Measurements from ENCODE around the gene GPX4.

The GPX4 gene

DNA sequence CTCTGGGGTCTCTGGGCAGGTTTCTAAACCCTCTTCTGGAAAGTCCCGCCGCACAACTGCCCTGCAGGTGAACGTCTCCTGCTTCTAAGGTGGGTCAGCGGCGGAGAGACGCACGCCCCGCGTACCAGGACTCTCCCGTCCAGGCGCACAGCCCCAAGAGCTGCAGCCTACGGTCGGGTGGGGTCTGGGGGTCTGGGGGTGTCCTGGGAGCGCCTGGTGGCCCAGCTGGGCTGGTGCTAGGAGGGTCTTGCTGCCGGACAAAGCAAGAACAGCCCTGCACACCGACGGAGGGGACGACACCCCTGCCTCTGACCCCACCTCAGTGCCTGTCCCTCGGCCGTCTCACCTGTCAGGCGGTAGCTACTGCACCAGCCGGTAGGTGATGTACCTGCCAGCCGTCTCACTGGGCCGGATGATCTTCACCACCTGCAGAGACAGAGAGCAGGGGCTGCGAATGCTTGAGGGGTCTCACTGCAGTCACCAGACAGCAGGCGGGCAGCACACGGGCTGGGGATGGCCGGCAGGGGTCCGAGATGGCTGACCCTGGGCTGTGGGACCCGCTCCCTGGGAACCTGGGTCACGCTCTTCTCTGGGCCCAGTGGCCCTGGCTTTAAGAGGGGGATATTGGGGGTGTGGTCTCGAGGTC lies 14.5 kb upstream of the GPX4 start:
- peaks cover 35% of the 10 kb centered on the region for H3K36me3 ChIP-seq (ENCODE audit: insufficient read depth, low read length)
- H3K9ac ChIP-seq (ENCODE audit: low read depth, low read length), result no peak overlapping the region
- no peak overlapping the region for H3K4me2 ChIP-seq (ENCODE audit: low read length)
- H3K9me3 ChIP-seq (replicated peaks; ENCODE audit: low read length), result no peaks in the 10 kb centered on the region
- H3K4me3 ChIP-seq (ENCODE audit: low read length), result no peak overlapping the region
- peaks cover 11% of the 10 kb centered on the region for H3K4me1 ChIP-seq (ENCODE audit: control insufficient read depth, insufficient read depth, low read length)
- peaks cover 14% of the 10 kb centered on the region for H3K27me3 ChIP-seq (ENCODE audit: control insufficient read depth, insufficient read depth, low read length)

DNA sequence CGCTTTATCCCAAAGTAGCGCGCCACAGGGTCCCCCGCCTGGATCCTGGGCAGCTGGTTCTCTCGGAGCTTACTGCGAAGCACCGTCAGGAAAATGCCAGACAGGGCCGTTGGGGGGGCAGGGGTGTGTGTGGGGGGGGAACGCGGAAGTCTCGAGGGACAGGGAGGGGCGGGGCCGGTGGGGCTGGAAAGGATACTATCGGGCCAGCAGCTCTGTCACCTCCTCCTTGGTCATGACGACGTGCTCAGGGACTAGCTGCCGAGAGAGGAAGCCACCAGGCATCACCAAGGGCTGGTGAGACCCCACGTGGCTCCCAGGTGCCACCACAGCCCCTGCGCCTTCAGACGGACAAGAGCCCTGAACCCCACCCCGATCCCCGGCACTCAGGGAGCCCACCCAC lies 13.9 kb upstream of the GPX4 start:
- Histone ChIP-seq H3K27me3 (ENCODE audit: control insufficient read depth, insufficient read depth, low read length) (peaks cover 10% of the 10 kb centered on the region), H3K36me3 (ENCODE audit: insufficient read depth, low read length) (peaks cover 35% of the 10 kb centered on the region), H3K4me2 (ENCODE audit: low read length) (no peak overlapping the region), H3K4me3 (ENCODE audit: low read length) (no peak overlapping the region), H3K9me3 (replicated peaks; ENCODE audit: low read length) (no peaks in the 10 kb centered on the region), H3K9ac (ENCODE audit: low read depth, low read length) (no peak overlapping the region), H3K4me1 (ENCODE audit: control insufficient read depth, insufficient read depth, low read length) (peaks cover 11% of the 10 kb centered on the region)

DNA sequence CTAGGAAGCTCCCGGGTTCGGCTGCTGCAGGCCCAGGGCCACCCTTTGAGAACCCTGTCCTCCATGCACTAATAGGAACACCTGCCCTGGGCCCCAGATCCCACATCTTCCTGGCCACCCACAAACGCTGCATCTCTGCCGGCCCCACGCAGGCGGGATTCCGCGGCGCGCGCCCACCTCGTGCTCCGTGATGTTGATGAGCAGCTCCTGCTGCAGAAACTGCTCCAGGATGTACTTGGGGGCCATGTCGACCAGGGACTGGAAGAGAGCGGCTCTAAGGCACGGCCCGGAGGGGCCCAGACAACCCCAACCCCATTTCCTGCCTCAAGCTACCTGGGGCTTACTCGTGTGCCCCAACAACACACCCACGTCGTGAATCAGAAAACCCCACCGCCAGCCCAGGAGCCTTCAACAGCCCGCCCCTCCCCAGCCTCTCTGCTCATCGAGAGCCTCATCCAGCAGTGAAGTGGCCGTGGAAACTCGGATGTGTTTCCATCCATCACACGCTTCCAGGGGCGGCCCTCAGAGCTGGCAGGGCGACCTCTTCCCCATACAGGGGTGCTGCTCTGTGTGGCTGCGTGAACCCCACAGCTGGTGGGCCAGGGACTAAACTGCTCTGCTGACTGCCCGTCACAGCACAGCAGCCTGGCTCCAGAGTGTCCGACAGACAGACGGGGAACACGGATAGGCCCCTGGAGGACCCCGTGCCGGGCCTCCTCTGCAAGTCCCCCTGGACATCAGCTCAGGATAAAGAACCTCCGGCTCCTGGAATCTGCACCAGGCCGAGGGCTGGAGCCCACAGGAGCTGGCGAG lies 12.9 kb upstream of the GPX4 start:
- peaks cover 3% of the 10 kb centered on the region for H3K27me3 ChIP-seq (ENCODE audit: control insufficient read depth, insufficient read depth, low read length)
- no peak overlapping the region for H3K9ac ChIP-seq (ENCODE audit: low read depth, low read length)
- H3K4me1 ChIP-seq (ENCODE audit: control insufficient read depth, insufficient read depth, low read length), result peaks cover 15% of the 10 kb centered on the region
- no peak overlapping the region for H3K4me3 ChIP-seq (ENCODE audit: low read length)
- H3K9me3 ChIP-seq (replicated peaks; ENCODE audit: low read length), result no peaks in the 10 kb centered on the region
- no peak overlapping the region for H3K4me2 ChIP-seq (ENCODE audit: low read length)
- peaks cover 35% of the 10 kb centered on the region for H3K36me3 ChIP-seq (ENCODE audit: insufficient read depth, low read length)

DNA sequence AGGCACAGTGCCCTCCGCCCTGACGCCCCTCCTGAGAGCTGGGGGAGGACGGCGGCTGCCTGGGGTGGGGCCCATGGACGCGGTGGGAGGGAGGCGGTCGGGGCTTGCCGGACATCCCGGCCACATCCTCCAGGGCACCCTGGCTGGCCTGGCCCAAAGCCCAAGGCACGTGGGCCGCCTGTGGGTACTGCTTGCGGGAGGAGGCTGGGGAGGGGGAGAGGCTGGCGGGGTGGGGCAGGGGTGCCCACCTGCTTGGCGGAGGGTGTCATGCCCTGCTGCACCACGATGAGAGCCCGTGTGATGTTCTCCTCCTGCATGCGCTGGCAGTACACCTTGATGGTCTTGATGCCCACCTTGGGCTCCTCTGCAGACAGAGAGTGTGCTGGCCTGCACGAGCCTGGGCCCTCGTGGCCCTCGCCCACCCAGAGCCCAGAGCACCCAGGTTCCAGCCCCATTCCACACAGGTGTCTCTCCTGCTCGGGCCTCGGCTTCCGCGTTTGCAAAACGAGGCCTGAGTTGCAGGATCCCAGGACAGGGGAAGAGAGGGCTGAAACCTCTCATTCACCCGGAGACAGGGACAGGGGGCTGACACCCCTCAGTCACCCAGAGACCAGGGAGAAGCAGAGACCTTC lies 12.1 kb upstream of the GPX4 start:
- Histone ChIP-seq H3K27me3 (ENCODE audit: control insufficient read depth, insufficient read depth, low read length) (no peaks in the 10 kb centered on the region), H3K4me1 (ENCODE audit: control insufficient read depth, insufficient read depth, low read length) (peaks cover 15% of the 10 kb centered on the region), H3K36me3 (ENCODE audit: insufficient read depth, low read length) (peaks cover 35% of the 10 kb centered on the region), H3K4me3 (ENCODE audit: low read length) (no peak overlapping the region), H3K9me3 (replicated peaks; ENCODE audit: low read length) (no peaks in the 10 kb centered on the region), H3K4me2 (ENCODE audit: low read length) (no peak overlapping the region), H3K9ac (ENCODE audit: low read depth, low read length) (no peak overlapping the region)

DNA sequence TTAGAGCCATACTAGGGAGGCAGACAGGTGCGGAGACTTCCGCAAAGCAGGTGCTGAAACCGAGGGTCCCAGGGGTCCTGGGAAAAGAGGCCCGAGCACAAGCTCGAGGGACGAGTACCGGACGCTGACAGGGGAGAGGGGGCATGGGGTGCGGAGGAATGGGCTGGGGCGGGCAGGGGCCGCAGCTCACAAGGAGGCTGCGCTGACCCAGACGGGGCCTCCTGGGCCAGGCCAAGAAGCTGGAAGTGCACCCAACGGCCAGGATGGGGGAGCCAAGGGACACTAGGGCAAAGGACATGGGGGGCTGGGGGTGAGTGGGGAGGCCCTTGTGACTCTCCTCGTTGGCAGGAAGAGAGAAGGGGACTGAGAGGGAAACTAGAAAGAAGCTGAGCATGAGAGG lies 10.5 kb upstream of the GPX4 start:
- Histone ChIP-seq H3K4me2 (ENCODE audit: low read length) (peak overlapping the region; percentile 87), H3K4me1 (ENCODE audit: control insufficient read depth, insufficient read depth, low read length) (peaks cover 18% of the 10 kb centered on the region), H3K4me3 (ENCODE audit: low read length) (peak overlapping the region; percentile 93), H3K9me3 (replicated peaks; ENCODE audit: low read length) (no peaks in the 10 kb centered on the region), H3K27me3 (ENCODE audit: control insufficient read depth, insufficient read depth, low read length) (no peaks in the 10 kb centered on the region), H3K36me3 (ENCODE audit: insufficient read depth, low read length) (peaks cover 25% of the 10 kb centered on the region), H3K9ac (ENCODE audit: low read depth, low read length) (peak overlapping the region; percentile 88)

DNA sequence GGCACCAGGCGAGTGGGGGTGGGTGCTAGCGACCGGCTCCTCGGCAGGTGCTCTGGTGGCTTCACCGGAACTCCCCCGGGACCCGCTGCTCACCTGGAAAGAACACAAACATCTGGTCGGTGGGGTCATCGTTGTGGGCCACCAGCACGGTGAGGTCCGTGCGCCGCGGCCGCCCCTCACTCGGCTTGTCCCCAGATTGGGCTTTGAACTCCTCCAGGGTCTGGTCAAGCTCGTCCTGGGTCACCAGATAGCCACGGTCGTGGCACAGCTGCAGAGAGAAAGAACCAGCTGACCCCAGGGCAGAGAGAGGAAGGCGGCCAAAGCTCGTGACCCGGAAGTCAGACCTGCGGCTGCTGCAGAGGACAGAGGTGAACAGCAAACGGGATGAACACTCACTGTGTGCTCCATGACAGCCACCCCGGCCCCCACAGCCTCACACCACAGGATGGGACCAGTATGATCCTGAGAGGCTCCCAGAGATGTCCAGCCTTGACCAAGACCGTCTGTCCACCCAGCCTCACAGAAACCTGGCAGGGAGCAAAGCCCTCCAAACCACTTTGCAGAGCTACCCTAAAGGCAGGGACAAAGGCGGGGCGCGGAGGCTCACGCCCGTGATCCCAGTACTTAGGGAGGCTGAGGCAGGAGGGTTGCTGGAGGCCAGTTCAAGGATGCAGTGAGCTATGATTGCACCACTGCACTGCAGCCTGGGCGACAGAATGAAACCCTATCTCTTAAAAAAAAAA lies 9.8 kb upstream of the GPX4 start:
- no peaks in the 10 kb centered on the region for H3K27me3 ChIP-seq (ENCODE audit: control insufficient read depth, insufficient read depth, low read length)
- H3K9ac ChIP-seq (ENCODE audit: low read depth, low read length), result peak overlapping the region; percentile 88
- H3K4me3 ChIP-seq (ENCODE audit: low read length), result peak overlapping the region; percentile 93
- peaks cover 19% of the 10 kb centered on the region for H3K36me3 ChIP-seq (ENCODE audit: insufficient read depth, low read length)
- H3K4me2 ChIP-seq (ENCODE audit: low read length), result peak overlapping the region; percentile 87
- peaks cover 25% of the 10 kb centered on the region for H3K4me1 ChIP-seq (ENCODE audit: control insufficient read depth, insufficient read depth, low read length)
- H3K9me3 ChIP-seq (replicated peaks; ENCODE audit: low read length), result no peaks in the 10 kb centered on the region

DNA sequence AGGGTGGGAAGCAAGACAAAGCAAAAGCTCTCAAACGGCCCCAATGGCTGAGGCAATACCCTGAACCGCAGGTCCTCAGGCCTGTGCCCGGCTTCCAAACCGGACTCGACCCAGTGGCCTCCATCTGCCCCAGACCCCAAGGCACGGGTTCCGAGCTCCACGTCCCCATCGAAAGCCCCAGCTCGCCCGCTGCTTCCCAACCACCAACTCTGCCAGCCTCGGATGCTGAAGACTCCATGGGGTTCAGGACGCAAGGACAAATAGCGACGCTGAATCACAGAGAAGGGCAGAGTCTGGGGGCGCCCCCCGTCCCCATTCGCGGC lies 9.2 kb upstream of the GPX4 start:
- no peaks in the 10 kb centered on the region for H3K9me3 ChIP-seq (replicated peaks; ENCODE audit: low read length)
- H3K4me2 ChIP-seq (ENCODE audit: low read length), result peak overlapping the region; percentile 87
- H3K36me3 ChIP-seq (ENCODE audit: insufficient read depth, low read length), result peaks cover 13% of the 10 kb centered on the region
- H3K27me3 ChIP-seq (ENCODE audit: control insufficient read depth, insufficient read depth, low read length), result no peaks in the 10 kb centered on the region
- peak overlapping the region; percentile 88 for H3K9ac ChIP-seq (ENCODE audit: low read depth, low read length)
- peak overlapping the region; percentile 93 for H3K4me3 ChIP-seq (ENCODE audit: low read length)
- H3K4me1 ChIP-seq (ENCODE audit: control insufficient read depth, insufficient read depth, low read length), result peaks cover 29% of the 10 kb centered on the region

DNA sequence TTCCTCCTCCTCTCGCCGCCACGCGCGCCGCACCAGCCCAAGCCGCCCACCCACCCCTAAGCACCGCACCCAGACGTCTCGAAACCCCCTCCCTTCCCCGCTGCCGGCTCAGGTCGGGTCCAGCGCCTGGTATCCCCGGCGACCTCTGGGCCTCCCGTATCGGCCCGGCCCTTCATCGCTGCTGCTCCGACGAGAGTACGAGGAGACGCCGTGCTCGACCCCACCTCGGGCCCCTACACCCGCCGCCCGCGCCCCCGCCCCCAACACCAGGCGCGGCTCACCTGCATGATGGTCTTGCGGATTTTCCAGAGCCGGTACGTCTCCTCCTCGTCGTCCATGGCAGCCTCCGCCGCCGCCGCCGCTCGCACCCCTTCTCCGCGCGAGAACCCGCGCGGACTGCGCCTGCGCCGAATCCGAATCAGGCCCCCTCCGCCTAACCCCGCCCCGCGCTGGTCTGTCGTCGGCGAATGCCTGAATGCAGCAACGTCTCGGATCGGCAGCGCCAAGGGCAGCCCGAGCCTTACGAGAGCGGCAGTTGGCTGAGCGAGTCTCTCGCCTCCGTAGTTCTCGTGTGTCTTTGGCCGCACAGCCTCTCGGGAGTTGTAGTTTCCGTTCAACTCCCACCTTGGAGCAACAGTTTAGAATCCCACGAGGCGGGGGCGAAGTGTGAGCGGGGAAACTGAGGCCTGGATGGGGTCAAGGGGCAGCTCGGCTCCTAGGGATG lies 8.7 kb upstream of the GPX4 start, which contains the start of gene POLR2E:
Gene POLR2E, minus strand, starts transcription at position 398 of the 724 bp plus-strand sequence. Its CDS starts 60 bp downstream, at position 338.
- Histone ChIP-seq H3K4me1 (ENCODE audit: control insufficient read depth, insufficient read depth, low read length) (peaks cover 33% of the 10 kb centered on the region), H3K9me3 (replicated peaks; ENCODE audit: low read length) (no peaks in the 10 kb centered on the region), H3K36me3 (ENCODE audit: insufficient read depth, low read length) (peaks cover 12% of the 10 kb centered on the region), H3K4me2 (ENCODE audit: low read length) (peak within 1 kb of the TSS; percentile 87), H3K4me3 (ENCODE audit: low read length) (peak within 1 kb of the TSS; percentile 93), H3K9ac (ENCODE audit: low read depth, low read length) (peak within 1 kb of the TSS; percentile 88), H3K27me3 (ENCODE audit: control insufficient read depth, insufficient read depth, low read length) (no peaks in the 10 kb centered on the region)

DNA sequence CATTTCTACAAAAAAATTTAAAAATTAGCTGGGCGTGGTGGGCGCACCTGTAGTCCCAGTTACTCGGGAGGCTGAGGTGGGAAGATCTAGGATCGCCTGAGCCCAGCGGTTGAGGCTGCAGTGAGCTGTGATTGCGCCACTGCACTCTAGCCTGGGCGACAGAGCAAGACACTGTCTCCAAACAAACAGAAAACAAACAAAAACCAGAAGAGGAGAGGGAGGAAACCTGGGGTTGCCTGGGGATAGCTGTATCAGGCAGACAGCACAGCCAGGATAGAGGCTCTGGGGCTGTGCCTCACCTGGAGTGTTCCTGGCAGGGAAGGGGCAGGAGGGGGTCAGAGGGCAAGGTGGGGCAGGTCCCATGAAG lies 6.0 kb upstream of the GPX4 start:
- H3K4me2 ChIP-seq (ENCODE audit: low read length), result no peak overlapping the region
- no peaks in the 10 kb centered on the region for H3K9me3 ChIP-seq (replicated peaks; ENCODE audit: low read length)
- H3K27me3 ChIP-seq (ENCODE audit: control insufficient read depth, insufficient read depth, low read length), result no peaks in the 10 kb centered on the region
- H3K4me3 ChIP-seq (ENCODE audit: low read length), result no peak overlapping the region
- H3K36me3 ChIP-seq (ENCODE audit: insufficient read depth, low read length), result no peaks in the 10 kb centered on the region
- H3K9ac ChIP-seq (ENCODE audit: low read depth, low read length), result no peak overlapping the region
- peaks cover 47% of the 10 kb centered on the region for H3K4me1 ChIP-seq (ENCODE audit: control insufficient read depth, insufficient read depth, low read length)

DNA sequence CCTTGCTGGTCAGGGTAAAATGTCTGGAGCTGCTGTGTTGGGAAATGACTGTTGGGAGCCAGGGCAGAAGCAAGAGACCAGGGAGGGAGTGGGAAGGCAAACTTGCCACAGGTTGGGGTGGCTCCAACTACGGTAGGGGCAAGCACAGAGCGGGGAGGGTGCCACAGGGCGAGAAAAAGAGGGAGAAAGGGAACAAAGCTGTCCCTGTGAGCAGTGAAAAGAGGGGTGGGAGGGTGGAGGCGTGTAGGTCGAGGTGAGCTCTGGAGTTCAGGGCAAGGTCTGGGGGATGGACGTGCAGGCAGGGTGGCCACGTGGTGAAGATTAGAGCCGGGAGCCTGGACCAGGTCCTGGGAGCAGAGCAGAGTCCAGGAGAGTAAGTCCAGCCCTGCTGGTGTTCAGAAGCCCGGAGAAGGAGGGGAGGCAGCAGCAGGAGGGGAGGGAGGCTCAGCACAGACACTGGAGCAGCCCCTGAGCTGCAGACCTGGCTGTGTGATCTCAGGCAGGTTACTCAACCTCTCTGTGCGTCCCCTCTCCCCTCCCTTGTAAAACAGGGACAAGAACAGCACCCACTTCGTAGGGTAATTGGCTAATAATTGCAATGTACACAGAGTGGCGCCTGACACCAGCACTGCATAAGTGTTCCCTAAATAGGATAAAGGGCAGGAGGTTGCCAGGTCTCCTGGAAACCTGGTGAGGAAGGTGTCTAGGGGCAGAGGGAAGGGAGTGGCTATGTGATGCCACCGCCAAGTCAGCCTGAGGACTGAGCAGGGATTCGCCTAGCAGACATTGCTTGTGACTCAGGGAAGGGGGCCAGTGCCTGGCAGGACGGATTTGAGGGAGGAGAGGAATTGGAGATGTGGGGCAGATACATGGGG lies 5.4 kb upstream of the GPX4 start:
- Histone ChIP-seq H3K4me3 (ENCODE audit: low read length) (no peak overlapping the region), H3K27me3 (ENCODE audit: control insufficient read depth, insufficient read depth, low read length) (no peaks in the 10 kb centered on the region), H3K4me2 (ENCODE audit: low read length) (no peak overlapping the region), H3K36me3 (ENCODE audit: insufficient read depth, low read length) (no peaks in the 10 kb centered on the region), H3K9ac (ENCODE audit: low read depth, low read length) (peak overlapping the region; percentile 39), H3K9me3 (replicated peaks; ENCODE audit: low read length) (no peaks in the 10 kb centered on the region), H3K4me1 (ENCODE audit: control insufficient read depth, insufficient read depth, low read length) (peaks cover 49% of the 10 kb centered on the region)

Measured in skeletal muscle satellite cell (primary cell).